ENCODE data around the gene JAK3.
A peak's percentile ranks its signal among the peaks of the same experiment; 100 is the strongest.

Gene JAK3

GRCh38 chr19:17863520-17864182 is 15.9 kb upstream of the JAK3 start:
- Histone ChIP-seq H3K27ac (ENCODE audit: low read depth, low read length) (peak overlapping the region; percentile 87), H3K36me3 (ENCODE audit: control insufficient read depth, insufficient read depth, low read length) (peaks cover 43% of the 10 kb centered on the region), H3K9ac (ENCODE audit: low read depth, low read length) (no peak overlapping the region), H3K4me3 (ENCODE audit: low read depth, low read length) (no peak overlapping the region), H3K4me1 (ENCODE audit: control insufficient read depth, insufficient read depth, low read length) (peaks cover 3% of the 10 kb centered on the region; the same call in 1 of the 2 replicates), H3K27me3 (ENCODE audit: control insufficient read depth, insufficient read depth, low read length) (no peaks in the 10 kb centered on the region), H3K9me3 (ENCODE audit: control insufficient read depth, insufficient read depth, low read length) (no peaks in the 10 kb centered on the region)

GRCh38 chr19:17862711-17863519 is 15.1 kb upstream of the JAK3 start:
- Histone ChIP-seq H3K9ac (ENCODE audit: low read depth, low read length) (no peak overlapping the region), H3K4me3 (ENCODE audit: low read depth, low read length) (no peak overlapping the region)

GRCh38 chr19:17861542-17862402 is 14.0 kb upstream of the JAK3 start:
- peak overlapping the region; percentile 87 for H3K27ac ChIP-seq (ENCODE audit: low read depth, low read length)
- 0 out of 2 replicates have a peak overlapping the region, but pooled peaks have one; percentile 98 for H3K9ac ChIP-seq (ENCODE audit: low read depth, low read length)
- H3K4me1 ChIP-seq (ENCODE audit: control insufficient read depth, insufficient read depth, low read length) = no peaks in the 10 kb centered on the region
- H3K4me3 ChIP-seq (ENCODE audit: low read depth, low read length) = peak overlapping the region; percentile 82
- no peaks in the 10 kb centered on the region for H3K27me3 ChIP-seq (ENCODE audit: control insufficient read depth, insufficient read depth, low read length)
- peaks cover 43% of the 10 kb centered on the region for H3K36me3 ChIP-seq (ENCODE audit: control insufficient read depth, insufficient read depth, low read length)
- no peaks in the 10 kb centered on the region for H3K9me3 ChIP-seq (ENCODE audit: control insufficient read depth, insufficient read depth, low read length)

More at GRCh38 chr19:17862711-17863519, 15.1 kb upstream of the JAK3 start:
- H3K27ac ChIP-seq (ENCODE audit: low read depth, low read length) = peak overlapping the region; percentile 87
- H3K4me1 ChIP-seq (ENCODE audit: control insufficient read depth, insufficient read depth, low read length) = no peaks in the 10 kb centered on the region
- no peaks in the 10 kb centered on the region for H3K9me3 ChIP-seq (ENCODE audit: control insufficient read depth, insufficient read depth, low read length)
- H3K36me3 ChIP-seq (ENCODE audit: control insufficient read depth, insufficient read depth, low read length) = peaks cover 43% of the 10 kb centered on the region
- H3K27me3 ChIP-seq (ENCODE audit: control insufficient read depth, insufficient read depth, low read length) = no peaks in the 10 kb centered on the region

- H3K36me3 ChIP-seq (ENCODE audit: control insufficient read depth, insufficient read depth, low read length) = peaks cover 43% of the 10 kb centered on the region
These were observed 13.2 kb upstream of the JAK3 start for GRCh38 chr19:17860993-17861360.

GRCh38 chr19:17860331-17860992 is 12.7 kb upstream of the JAK3 start:
- Histone ChIP-seq H3K27ac (ENCODE audit: low read depth, low read length) (peak overlapping the region; percentile 87), H3K27me3 (ENCODE audit: control insufficient read depth, insufficient read depth, low read length) (no peaks in the 10 kb centered on the region), H3K4me1 (ENCODE audit: control insufficient read depth, insufficient read depth, low read length) (no peaks in the 10 kb centered on the region), H3K9ac (ENCODE audit: low read depth, low read length) (peak overlapping the region; percentile 98), H3K9me3 (ENCODE audit: control insufficient read depth, insufficient read depth, low read length) (no peaks in the 10 kb centered on the region), H3K4me3 (ENCODE audit: low read depth, low read length) (peak overlapping the region; percentile 82), H3K36me3 (ENCODE audit: control insufficient read depth, insufficient read depth, low read length) (peaks cover 43% of the 10 kb centered on the region)

More at GRCh38 chr19:17860993-17861360, 13.2 kb upstream of the JAK3 start:
- Histone ChIP-seq H3K9me3 (ENCODE audit: control insufficient read depth, insufficient read depth, low read length) (no peaks in the 10 kb centered on the region), H3K27me3 (ENCODE audit: control insufficient read depth, insufficient read depth, low read length) (no peaks in the 10 kb centered on the region), H3K27ac (ENCODE audit: low read depth, low read length) (peak overlapping the region; percentile 87), H3K4me1 (ENCODE audit: control insufficient read depth, insufficient read depth, low read length) (no peaks in the 10 kb centered on the region), H3K4me3 (ENCODE audit: low read depth, low read length) (peak overlapping the region; percentile 82), H3K9ac (ENCODE audit: low read depth, low read length) (peak overlapping the region; percentile 98)

- Histone ChIP-seq H3K4me1 (ENCODE audit: control insufficient read depth, insufficient read depth, low read length) (no peaks in the 10 kb centered on the region), H3K9me3 (ENCODE audit: control insufficient read depth, insufficient read depth, low read length) (no peaks in the 10 kb centered on the region), H3K27me3 (ENCODE audit: control insufficient read depth, insufficient read depth, low read length) (no peaks in the 10 kb centered on the region), H3K27ac (ENCODE audit: low read depth, low read length) (peak within 1 kb of the TSS; percentile 87), H3K36me3 (ENCODE audit: control insufficient read depth, insufficient read depth, low read length) (peaks cover 43% of the 10 kb centered on the region), H3K4me3 (ENCODE audit: low read depth, low read length) (peak within 1 kb of the TSS; percentile 82), H3K9ac (ENCODE audit: low read depth, low read length) (peak within 1 kb of the TSS; percentile 98)
These were observed 11.9 kb upstream of the JAK3 start, which contains the start of gene RPL18A for GRCh38 chr19:17859533-17860330. Gene RPL18A (plus strand): TSS chr19:17859910. CDS start chr19:17859957, 47 bp downstream.

- Histone ChIP-seq H3K9ac (ENCODE audit: low read depth, low read length) (no peak overlapping the region), H3K27me3 (ENCODE audit: control insufficient read depth, insufficient read depth, low read length) (no peaks in the 10 kb centered on the region), H3K4me3 (ENCODE audit: low read depth, low read length) (no peak overlapping the region), H3K9me3 (ENCODE audit: control insufficient read depth, insufficient read depth, low read length) (no peaks in the 10 kb centered on the region), H3K4me1 (ENCODE audit: control insufficient read depth, insufficient read depth, low read length) (no peaks in the 10 kb centered on the region), H3K36me3 (ENCODE audit: control insufficient read depth, insufficient read depth, low read length) (peaks cover 2% of the 10 kb centered on the region), H3K27ac (ENCODE audit: low read depth, low read length) (no peak overlapping the region)
These were observed 7.7 kb upstream of the JAK3 start for GRCh38 chr19:17855280-17856152.

GRCh38 chr19:17854061-17854460 is 6.3 kb upstream of the JAK3 start:
- no peaks in the 10 kb centered on the region for H3K9me3 ChIP-seq (ENCODE audit: control insufficient read depth, insufficient read depth, low read length)
- H3K27me3 ChIP-seq (ENCODE audit: control insufficient read depth, insufficient read depth, low read length) = no peaks in the 10 kb centered on the region
- H3K27ac ChIP-seq (ENCODE audit: low read depth, low read length) = no peak overlapping the region
- H3K9ac ChIP-seq (ENCODE audit: low read depth, low read length) = no peak overlapping the region
- no peaks in the 10 kb centered on the region for H3K36me3 ChIP-seq (ENCODE audit: control insufficient read depth, insufficient read depth, low read length)
- no peaks in the 10 kb centered on the region for H3K4me1 ChIP-seq (ENCODE audit: control insufficient read depth, insufficient read depth, low read length)
- H3K4me3 ChIP-seq (ENCODE audit: low read depth, low read length) = no peak overlapping the region

GRCh38 chr19:17848595-17849292 is 962 bp upstream of the JAK3 start:
- no peaks in the 10 kb centered on the region for H3K36me3 ChIP-seq (ENCODE audit: control insufficient read depth, insufficient read depth, low read length)
- no peaks in the 10 kb centered on the region for H3K9me3 ChIP-seq (ENCODE audit: control insufficient read depth, insufficient read depth, low read length)
- H3K4me1 ChIP-seq (ENCODE audit: control insufficient read depth, insufficient read depth, low read length) = no peaks in the 10 kb centered on the region; the same call in 1 of the 2 replicates
- no peak overlapping the region for H3K4me3 ChIP-seq (ENCODE audit: low read depth, low read length)
- peaks cover 6% of the 10 kb centered on the region; the same call in 1 of the 2 replicates for H3K27me3 ChIP-seq (ENCODE audit: control insufficient read depth, insufficient read depth, low read length)
- H3K9ac ChIP-seq (ENCODE audit: low read depth, low read length) = no peak overlapping the region
- H3K27ac ChIP-seq (ENCODE audit: low read depth, low read length) = no peak overlapping the region

Data from HUES48 (cell line).